Spleen (tissue), 11 donors: Measurements from ENCODE around the gene FOXI1. TPM values are rescaled to one million over a fixed set of nuclear protein-coding genes. Genes with fewer than 3 reads are reported as not detected.

Experiments
- DNase-seq: peaks from one replicate; pipeline ENCODE4 v3.0.0-alpha.2; 2020
- H3K27ac ChIP-seq, 8 donors: fragments of 200-600 bp; sonication (generic) in 7 of 8; 1 replicate in 4 of 8; 2 replicates in 4 of 8; pipeline versions ENCODE4 v1.5.0 to v1.8.0; 2016 to 2021; ENCODE audit warnings: inconsistent platforms in 4 of 8, mild to moderate bottlenecking in 4 of 8, moderate library complexity in 1 of 8
- H3K27me3 ChIP-seq, 7 donors: fragments of 200-600 bp; sonication (generic) in 6 of 7; replicated peaks in 1 of 7; 1 replicate in 4 of 7; 2 replicates in 3 of 7; pipeline versions ENCODE4 v1.5.0 to v1.8.0; 2016 to 2021; ENCODE audit warnings: inconsistent platforms in 3 of 7, mild to moderate bottlenecking in 1 of 7
- H3K36me3 ChIP-seq, 6 donors: fragments of 200-600 bp; sonication (generic) in 5 of 6; 1 replicate in 4 of 6; 2 replicates in 2 of 6; pipeline versions ENCODE4 v1.5.0 to v1.8.0; 2016 to 2021; ENCODE audit warnings: inconsistent platforms in 2 of 6
- H3K4me1 ChIP-seq, 6 donors: fragments of 200-600 bp; sonication (generic) in 5 of 6; 1 replicate in 3 of 6; 2 replicates in 3 of 6; pipeline versions ENCODE4 v1.5.0 to v1.8.0; 2016 to 2021; ENCODE audit warnings: inconsistent platforms in 3 of 6
- H3K4me3 ChIP-seq, 8 donors: fragments of 200-600 bp; sonication (generic) in 7 of 8; 1 replicate in 4 of 8; 2 replicates in 4 of 8; pipeline versions ENCODE4 v1.5.0 to v1.8.0; 2016 to 2021; ENCODE audit warnings: inconsistent platforms in 4 of 8, mild to moderate bottlenecking in 4 of 8, moderate library complexity in 2 of 8
- H3K9me3 ChIP-seq, 8 donors: fragments of 200-600 bp; sonication (generic) in 7 of 8; 1 replicate in 4 of 8; 2 replicates in 4 of 8; pipeline versions ENCODE4 v1.5.0 to v1.8.0; 2016 to 2021; ENCODE audit warnings: inconsistent platforms in 4 of 8
- CTCF ChIP-seq, 11 experiments: fragments of 200-600 bp in 7 of 11; fragments of 450-650 bp in 4 of 11; sonication (generic) in 4 of 11; IDR thresholded peaks in 8 of 11; conservative IDR thresholded peaks in 3 of 11; 1 replicate in 7 of 11; 2 replicates in 4 of 11; pipeline versions ENCODE4 v1.4.0 to v1.8.0; 2016 to 2021; ENCODE audit warnings: antibody characterized with exemption in 11 of 11, inconsistent platforms in 4 of 11, mild to moderate bottlenecking in 1 of 11
- POLR2A ChIP-seq, 3 donors: fragments of 450-650 bp; IDR thresholded peaks; one replicate each; pipeline ENCODE4 v1.5.1; 2017; ENCODE audit warnings: antibody characterized with exemption in 3 of 3, mild to moderate bottlenecking in 1 of 3
- POLR2AphosphoS5 ChIP-seq, 3 donors: sonication (generic); formaldehyde crosslinking; IDR thresholded peaks; one replicate each; pipeline ENCODE4 v1.5.1; 2017; ENCODE audit warnings: antibody characterized with exemption in 3 of 3
- WGBS, 5 donors: extraction: QIAGEN DNeasy Blood & Tissue Kit in 3 of 5; methylation state at CpG; one replicate each; pipeline versions ENCODE4 v1.1.5 to v1.1.7; 2013 to 2018; 5-methylcytosine and 5-hydroxymethylcytosine counted together
- intact Hi-C: fragments of 100-400 bp; cut with DNase I; formaldehyde crosslinking; loops from one replicate; pipeline ENCODE4 v1.15.0; 2023; ENCODE audit warnings: low total_unique reads
- polyA plus RNA-seq, 3 donors: library from polyadenylated mRNA; stranded (reverse); fragments of 200-250 nt; gene quantifications; one replicate each; pipeline ENCODE4 v1.2.1, GENCODE V29; 2013
- total RNA-seq, 7 donors: library from RNA; depleted of rRNA in 3 of 7; stranded (reverse); fragments of >200 nt in 3 of 7; fragmentation: NEBNext Ultra II Directional in 4 of 7; extraction: Animal tissue kit (Norgen Biotek cat#: 25700) in 4 of 7; gene quantifications; one replicate each; pipeline versions ENCODE4 v1.1.0 to v1.2.1, GENCODE V29; 2016 to 2021
- donor health status: healthy with polysubstance abuse.
- donor health status: DM: no; HTN: no; CAD: no; lungs with moderate emphysema.
- donor health status: DM: no; HTN: no; CAD: no.
- donor health status: Bipolar disorder and iron deficiency.
- donor health status: healthy.
- donor health status: DM: no; HTN: no; CAD: no.
- donor health status: DM: yes; HTN: yes; CAD: no.

The FOXI1 gene
- total and polyA plus RNA-seq, 10 donors = not detected

- 59 to 81% (median 70%) methylated on average over 2 of the region's 2 CpGs for WGBS, 5 donors
- H3K27me3 ChIP-seq = no peaks in the 10 kb centered on the region
- H3K36me3 ChIP-seq = no peaks in the 10 kb centered on the region
- peaks cover 0 to 10% (median 0%) of the 10 kb centered on the region in 6 donors for H3K4me1 ChIP-seq
- no peak for DNase-seq
- H3K9me3 ChIP-seq = no peaks in the 10 kb centered on the region
- TF ChIP-seq POLR2A (IDR thresholded peaks at IDR 0.05) (no peak), POLR2AphosphoS5 (IDR thresholded peaks at IDR 0.05) (no peak), CTCF (IDR thresholded peaks at IDR 0.05 in 8 of 11, conservative IDR thresholded peaks at IDR 0.05 in 3 of 11) (no peak)
- intact Hi-C loops = no loop called here
- no peak overlapping the region for H3K27ac ChIP-seq
- no peak overlapping the region for H3K4me3 ChIP-seq
Measured at GRCh38 chr5:170154744-170155143, 49.0 kb downstream of the FOXI1 start.

GRCh38 chr5:170155771-170156170, 50.1 kb downstream of the FOXI1 start:
- Histone ChIP-seq H3K4me1 (peaks cover 0 to 11% (median 0%) of the 10 kb centered on the region in 6 donors), H3K9me3 (no peaks in the 10 kb centered on the region), H3K27me3 (no peaks in the 10 kb centered on the region), H3K4me3 (no peak overlapping the region), H3K27ac (no peak overlapping the region), H3K36me3 (no peaks in the 10 kb centered on the region)
- 75 to 91% (median 84%) methylated on average over 3 of the region's 3 CpGs for WGBS, 5 donors
- DNase-seq = no peak
- intact Hi-C loops = no loop called here
- TF ChIP-seq POLR2A (IDR thresholded peaks at IDR 0.05) = no peak
- no peak for TF ChIP-seq POLR2AphosphoS5 (IDR thresholded peaks at IDR 0.05)
- TF ChIP-seq CTCF (IDR thresholded peaks at IDR 0.05 in 8 of 11, conservative IDR thresholded peaks at IDR 0.05 in 3 of 11) = no peak

DNA sequence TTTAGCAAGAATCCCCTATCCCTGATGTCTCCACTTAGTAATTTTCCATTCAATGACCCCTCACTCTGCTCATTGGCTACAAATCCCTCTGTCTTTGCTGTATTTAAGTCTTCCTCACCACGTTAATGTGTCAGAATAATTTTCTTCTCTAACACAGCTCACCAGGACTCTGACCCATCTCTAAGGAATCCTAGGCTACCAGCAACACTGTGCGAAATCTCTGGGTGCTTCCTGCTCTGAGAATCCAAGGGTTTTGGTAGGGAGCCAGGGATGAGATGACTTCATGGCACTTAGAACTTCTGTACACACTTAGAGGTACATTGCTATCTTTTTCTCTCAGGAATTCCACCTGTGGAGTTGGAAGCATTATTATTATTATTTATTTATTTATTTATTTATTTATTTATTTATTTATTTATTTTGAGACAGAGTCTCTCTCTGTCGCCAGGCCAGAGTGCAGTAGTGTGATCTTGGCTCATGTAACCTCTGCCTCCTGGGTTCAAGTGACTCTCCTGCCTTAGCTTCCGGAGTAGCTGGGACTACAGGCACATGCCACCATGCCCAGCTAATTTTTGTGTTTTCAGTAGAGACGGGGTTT, 53.5 kb downstream of the FOXI1 start:
- peaks cover 0 to 5% (median 0%) of the 10 kb centered on the region in 6 donors for H3K4me1 ChIP-seq
- WGBS, 5 donors = 74 to 85% (median 82%) methylated on average over 5 of the region's 5 CpGs
- H3K9me3 ChIP-seq = no peaks in the 10 kb centered on the region
- no peaks in the 10 kb centered on the region for H3K27me3 ChIP-seq
- H3K4me3 ChIP-seq = no peak overlapping the region
- no peaks in the 10 kb centered on the region for H3K36me3 ChIP-seq
- intact Hi-C loops = no loop called here
- DNase-seq = no peak
- TF ChIP-seq CTCF (IDR thresholded peaks at IDR 0.05 in 8 of 11, conservative IDR thresholded peaks at IDR 0.05 in 3 of 11) (no peak), POLR2A (IDR thresholded peaks at IDR 0.05) (no peak), POLR2AphosphoS5 (IDR thresholded peaks at IDR 0.05) (no peak)
- H3K27ac ChIP-seq = no peak overlapping the region

Other genes starting within 250 kb of the FOXI1 start
- gene INSYN2B, start 125.4 kb upstream of the FOXI1 start, total RNA-seq = 1 to 10 TPM in 5 of 7 donors, under 1 TPM in 2; 0.34 to 5.5 (median 2.0) TPM
- 1 to 10 TPM in 1 of 3 donors, under 1 TPM in 2; 0.09 to 1.1 (median 0.18) TPM for gene INSYN2B, start 125.4 kb upstream of the FOXI1 start, polyA plus RNA-seq
- gene C5orf58, start 127.1 kb downstream of the FOXI1 start, total RNA-seq = not detected
- gene C5orf58, start 127.1 kb downstream of the FOXI1 start, polyA plus RNA-seq = under 1 TPM in 1 of 3 donors, not detected in 2; 0.35 TPM
- 100 to 1,000 TPM; 186 to 272 (median 219) TPM for gene LCP2, start 191.9 kb downstream of the FOXI1 start, total RNA-seq
- gene LCP2, start 191.9 kb downstream of the FOXI1 start, polyA plus RNA-seq = 10 to 100 TPM; 28.3 to 33.1 (median 29.3) TPM